Lower lobe of right lung (tissue), 2 donors: ENCODE measurements around the gene ADAMTS2. TPM values are rescaled to one million over a fixed set of nuclear protein-coding genes. Genes with fewer than 3 reads are reported as not detected.

Source experiments
- ATAC-seq, 2 donors: fragments of 200-7000 bp; cut with Tn5 transposase; one replicate each; pipeline ENCODE4 v1.9.1; 2020 to 2022; ENCODE audit warnings: mild to moderate bottlenecking in 2 of 2, moderate library complexity in 2 of 2
- DNase-seq: peaks from one replicate; pipeline ENCODE4 v3.0.0-alpha.2; 2020
- H3K27ac ChIP-seq: fragments of 200-600 bp; one replicate; pipeline ENCODE4 v1.8.0; 2022
- H3K27me3 ChIP-seq: fragments of 200-600 bp; one replicate; pipeline ENCODE4 v1.8.0; 2022; ENCODE audit warnings: low read depth
- H3K36me3 ChIP-seq: fragments of 200-600 bp; one replicate; pipeline ENCODE4 v1.8.0; 2022; ENCODE audit warnings: mild to moderate bottlenecking
- H3K4me1 ChIP-seq: fragments of 200-600 bp; one replicate; pipeline ENCODE4 v1.8.0; 2022
- H3K4me3 ChIP-seq: fragments of 200-600 bp; one replicate; pipeline ENCODE4 v1.8.0; 2022; ENCODE audit warnings: mild to moderate bottlenecking
- H3K9me3 ChIP-seq: fragments of 200-600 bp; one replicate; pipeline ENCODE4 v1.8.0; 2022
- intact Hi-C: fragments of 100-400 bp; cut with DNase I; formaldehyde crosslinking; loops from one replicate; pipeline ENCODE4 v1.11.0; 2022
- total RNA-seq: library from RNA; stranded (reverse); fragmentation: NEBNext Ultra II Directional; extraction: Animal tissue kit (Norgen Biotek cat#: 25700); gene quantifications from one replicate; pipeline ENCODE4 v1.2.1, GENCODE V29; 2021
- TF ChIP-seq, protein P1 (sequence below): fragments of 200-600 bp; IDR thresholded peaks from one replicate; pipeline ENCODE4 v1.8.0; 2022; ENCODE audit warnings: antibody characterized with exemption, mild to moderate bottlenecking
- donor health status: DM: no; HTN: yes; CAD: no; lungs with severe emphysema.

ADAMTS2 gene
- total RNA-seq, 1 donor from 2014 or later: 13.0 TPM

DNA sequence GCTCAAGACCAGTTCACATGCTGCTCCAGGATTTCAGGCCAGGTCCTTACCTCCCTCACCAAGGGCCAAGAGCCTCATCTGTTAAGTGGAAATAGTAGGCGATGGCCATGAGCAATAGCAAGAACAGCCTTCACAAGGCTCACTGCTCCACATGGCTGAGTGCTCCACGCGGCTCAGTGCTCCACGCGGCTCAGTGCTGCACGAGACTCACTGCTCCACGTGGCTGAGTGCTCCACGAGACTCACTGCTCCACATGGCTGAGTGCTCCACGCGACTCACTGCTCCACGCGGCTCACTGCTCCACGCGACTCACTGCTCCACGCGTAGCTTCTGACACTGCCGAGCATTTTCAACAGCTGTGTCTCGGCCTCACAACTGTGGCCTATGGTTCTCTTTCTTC is 36.4 kb upstream of the ADAMTS2 start:
- Histone ChIP-seq H3K36me3 (no peaks in the 10 kb centered on the region), H3K4me3 (no peak overlapping the region), H3K4me1 (no peaks in the 10 kb centered on the region), H3K27me3 (no peaks in the 10 kb centered on the region), H3K9me3 (no peaks in the 10 kb centered on the region), H3K27ac (no peak overlapping the region)
- DNase-seq (no peak), ATAC-seq (no peak)
- TF ChIP-seq, protein P1, sequence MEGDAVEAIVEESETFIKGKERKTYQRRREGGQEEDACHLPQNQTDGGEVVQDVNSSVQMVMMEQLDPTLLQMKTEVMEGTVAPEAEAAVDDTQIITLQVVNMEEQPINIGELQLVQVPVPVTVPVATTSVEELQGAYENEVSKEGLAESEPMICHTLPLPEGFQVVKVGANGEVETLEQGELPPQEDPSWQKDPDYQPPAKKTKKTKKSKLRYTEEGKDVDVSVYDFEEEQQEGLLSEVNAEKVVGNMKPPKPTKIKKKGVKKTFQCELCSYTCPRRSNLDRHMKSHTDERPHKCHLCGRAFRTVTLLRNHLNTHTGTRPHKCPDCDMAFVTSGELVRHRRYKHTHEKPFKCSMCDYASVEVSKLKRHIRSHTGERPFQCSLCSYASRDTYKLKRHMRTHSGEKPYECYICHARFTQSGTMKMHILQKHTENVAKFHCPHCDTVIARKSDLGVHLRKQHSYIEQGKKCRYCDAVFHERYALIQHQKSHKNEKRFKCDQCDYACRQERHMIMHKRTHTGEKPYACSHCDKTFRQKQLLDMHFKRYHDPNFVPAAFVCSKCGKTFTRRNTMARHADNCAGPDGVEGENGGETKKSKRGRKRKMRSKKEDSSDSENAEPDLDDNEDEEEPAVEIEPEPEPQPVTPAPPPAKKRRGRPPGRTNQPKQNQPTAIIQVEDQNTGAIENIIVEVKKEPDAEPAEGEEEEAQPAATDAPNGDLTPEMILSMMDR: no peak
- intact Hi-C loops: no loop called here

DNA sequence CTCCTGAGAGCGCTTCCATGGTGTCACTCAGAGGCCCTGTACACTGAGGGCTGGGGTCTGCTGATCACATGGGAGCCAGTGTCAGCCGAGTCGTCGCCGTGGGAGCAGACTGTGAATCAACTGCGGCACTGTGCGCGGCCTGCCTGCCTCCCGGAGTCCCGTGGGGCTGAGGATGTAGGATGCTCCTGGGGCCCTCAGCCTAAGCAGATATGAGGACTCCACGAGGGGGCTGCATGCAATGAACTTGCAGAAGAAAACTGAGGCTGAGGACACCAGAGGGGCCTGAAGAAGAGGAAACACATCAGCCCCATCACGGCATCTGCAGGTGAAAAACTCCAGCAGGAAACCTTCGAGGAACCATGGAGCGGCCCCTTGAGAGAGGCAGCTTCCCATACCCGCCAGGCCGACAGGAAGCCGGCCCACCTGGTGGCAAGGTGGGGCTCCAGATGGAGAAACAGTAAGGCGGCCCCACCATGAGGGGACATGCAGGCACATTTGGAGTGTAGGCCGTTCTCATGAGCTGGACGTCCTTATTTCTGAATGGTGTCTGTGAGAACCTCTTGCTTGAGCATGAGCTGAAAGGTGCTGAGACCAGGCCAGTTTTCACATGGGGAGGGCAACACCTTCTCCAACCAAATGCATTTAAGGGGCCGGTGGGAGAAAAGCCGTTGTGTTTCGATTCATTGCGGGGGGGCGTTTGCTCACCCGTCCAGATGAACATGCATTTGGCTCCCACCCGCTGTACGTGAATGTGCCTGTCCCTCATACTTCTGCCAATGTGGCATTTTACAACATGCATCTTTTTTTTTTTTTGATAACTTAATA is 35.2 kb upstream of the ADAMTS2 start:
- Histone ChIP-seq H3K4me1 (no peaks in the 10 kb centered on the region), H3K4me3 (no peak overlapping the region), H3K27me3 (no peaks in the 10 kb centered on the region), H3K36me3 (no peaks in the 10 kb centered on the region), H3K9me3 (no peaks in the 10 kb centered on the region), H3K27ac (no peak overlapping the region)
- no peak for DNase-seq
- TF ChIP-seq, protein P1: no peak
- intact Hi-C loops: no loop called here
- no peak for ATAC-seq

DNA sequence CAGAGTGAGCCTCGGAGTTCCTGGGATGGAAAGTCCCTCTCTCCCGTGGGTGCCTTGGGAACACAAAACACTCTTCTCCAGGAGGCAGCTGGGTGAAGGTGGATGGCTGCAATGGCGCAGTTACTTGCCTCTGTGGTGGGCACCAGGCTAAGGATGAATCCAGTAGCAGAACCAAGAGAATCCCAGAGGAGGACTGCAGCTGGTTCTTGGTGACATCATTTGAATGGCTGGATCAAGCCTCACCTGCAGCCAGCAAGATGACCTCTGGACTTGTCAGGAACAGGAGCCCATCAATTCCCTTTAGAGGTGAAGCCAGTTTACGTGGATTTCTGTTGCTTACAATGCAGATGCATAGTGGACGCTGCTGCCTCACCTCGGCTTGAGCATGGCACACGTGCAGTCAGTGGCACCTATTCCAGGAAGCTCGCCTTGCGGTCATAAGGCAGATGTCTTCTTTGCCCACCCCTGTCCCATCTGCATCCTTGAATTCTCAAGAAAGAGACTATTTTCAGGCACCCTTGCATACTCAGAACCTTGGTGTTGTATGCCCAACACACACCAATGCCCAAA is 34.1 kb upstream of the ADAMTS2 start:
- Histone ChIP-seq H3K36me3 (no peaks in the 10 kb centered on the region), H3K4me3 (no peak overlapping the region), H3K27me3 (no peaks in the 10 kb centered on the region), H3K27ac (no peak overlapping the region), H3K4me1 (no peaks in the 10 kb centered on the region), H3K9me3 (no peaks in the 10 kb centered on the region)
- intact Hi-C loops: no loop called here
- TF ChIP-seq, protein P1: no peak
- DNase-seq (no peak), ATAC-seq (no peak)

DNA sequence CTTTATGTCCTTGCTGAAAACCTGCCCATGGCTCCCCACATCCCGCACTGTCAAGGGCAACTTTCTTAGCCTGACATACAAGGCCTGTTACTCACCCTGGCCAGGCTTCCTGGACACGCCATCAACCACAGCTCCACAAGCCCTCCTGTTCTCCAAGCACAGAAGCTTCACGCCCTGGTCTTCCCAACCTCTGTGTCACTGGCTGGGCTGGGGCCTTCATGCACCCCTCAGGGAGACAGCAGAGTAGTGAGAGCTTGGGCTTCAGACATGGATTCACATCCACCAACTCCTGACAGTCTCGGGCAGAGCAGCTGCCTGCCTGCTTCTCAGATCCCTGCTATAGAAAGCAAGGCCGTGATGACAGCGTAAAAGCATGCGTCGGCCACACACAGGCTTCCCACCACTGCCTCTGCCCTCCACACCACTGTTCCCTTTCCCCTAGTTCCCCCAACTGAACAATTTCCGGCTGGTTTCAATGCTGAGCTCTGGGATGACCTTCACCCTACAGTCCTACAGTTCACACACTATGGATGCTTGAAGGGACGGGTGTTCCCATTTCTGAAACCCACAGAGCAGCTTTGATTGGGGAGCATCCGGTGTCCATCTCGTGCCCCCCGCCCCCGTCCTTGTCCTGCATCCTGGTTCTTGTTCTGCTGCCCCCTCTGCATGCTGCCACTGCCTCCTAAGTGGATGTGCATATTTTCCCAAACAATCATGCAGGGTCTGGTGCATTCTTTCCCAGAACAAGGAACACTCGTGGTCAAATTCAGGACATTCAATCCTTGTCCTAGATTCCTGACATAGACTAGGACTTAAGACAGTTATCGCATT is 33.4 kb upstream of the ADAMTS2 start:
- no peak overlapping the region for H3K4me3 ChIP-seq
- H3K9me3 ChIP-seq: no peaks in the 10 kb centered on the region
- intact Hi-C loops: no loop called here
- TF ChIP-seq, protein P1: no peak
- DNase-seq (no peak), ATAC-seq (no peak)
- H3K4me1 ChIP-seq: no peaks in the 10 kb centered on the region
- no peaks in the 10 kb centered on the region for H3K36me3 ChIP-seq
- H3K27ac ChIP-seq: no peak overlapping the region
- H3K27me3 ChIP-seq: no peaks in the 10 kb centered on the region

DNA sequence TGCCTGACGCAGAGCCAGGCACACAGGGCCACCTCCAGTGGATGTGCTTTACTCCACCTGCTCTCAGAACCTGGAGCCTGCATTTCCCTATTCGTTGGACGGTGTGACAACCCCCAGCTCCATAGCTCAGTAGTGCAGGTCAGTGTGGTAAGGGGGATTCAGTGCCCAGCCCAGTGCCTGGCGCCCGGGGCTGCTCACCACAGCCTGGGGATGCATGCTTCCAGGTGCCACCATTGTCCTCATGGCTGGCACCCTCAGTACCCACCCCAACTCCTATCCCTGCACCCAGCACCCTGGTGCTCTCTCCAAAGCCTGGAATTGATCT is 32.8 kb upstream of the ADAMTS2 start:
- Histone ChIP-seq H3K4me3 (no peak overlapping the region), H3K27ac (no peak overlapping the region), H3K4me1 (no peaks in the 10 kb centered on the region), H3K9me3 (no peaks in the 10 kb centered on the region), H3K36me3 (no peaks in the 10 kb centered on the region), H3K27me3 (no peaks in the 10 kb centered on the region)
- DNase-seq: no peak
- ATAC-seq: no peak
- intact Hi-C loops: no loop called here
- TF ChIP-seq, protein P1: no peak
